WI38 (cell line): ENCODE measurements around the gene STAT1.

Source experiments
- H3K4me3 ChIP-seq: 2 replicates; pipeline ENCODE4 v1.5.1; 2011; ENCODE audit warnings: low read depth, mild to moderate bottlenecking, control low read depth, low read length
- CTCF ChIP-seq: IDR thresholded peaks from 2 replicates; pipeline ENCODE4 v1.5.1; 2012; ENCODE audit warnings: low read depth, mild to moderate bottlenecking, control low read depth, low read length

STAT1 gene

GRCh38 chr2:191015239-191015638, 1.3 kb upstream of the STAT1 start:
- TF ChIP-seq CTCF = no peak
- no peak overlapping the region for H3K4me3 ChIP-seq

DNA sequence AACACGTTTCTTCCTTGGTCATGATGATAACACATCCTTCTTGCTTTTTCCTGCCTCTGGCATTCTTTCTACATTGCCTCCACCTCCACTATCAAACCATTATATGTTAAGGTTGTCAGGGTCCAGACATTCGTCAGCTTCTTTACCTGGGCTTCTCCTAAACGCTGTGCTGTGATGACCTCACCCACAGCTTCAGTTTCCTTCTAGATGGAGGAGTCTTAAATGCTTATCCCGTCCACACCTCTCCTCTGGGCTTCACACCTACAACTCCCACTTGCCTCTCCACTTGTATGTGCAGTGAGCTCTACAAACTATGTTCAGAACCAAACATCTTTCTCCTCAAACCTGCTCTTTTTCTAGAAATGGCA, 666 bp upstream of the STAT1 start:
- no peak for TF ChIP-seq CTCF
- peak overlapping the region; percentile 73 for H3K4me3 ChIP-seq

- no peak for TF ChIP-seq CTCF
- H3K4me3 ChIP-seq = peak overlapping the region; percentile 73
Observed at GRCh38 chr2:191013682-191013931, 364 bp downstream of the STAT1 start.

GRCh38 chr2:191012845-191013681, 908 bp downstream of the STAT1 start:
- peak overlapping the region; percentile 73 for H3K4me3 ChIP-seq
- TF ChIP-seq CTCF = no peak

DNA sequence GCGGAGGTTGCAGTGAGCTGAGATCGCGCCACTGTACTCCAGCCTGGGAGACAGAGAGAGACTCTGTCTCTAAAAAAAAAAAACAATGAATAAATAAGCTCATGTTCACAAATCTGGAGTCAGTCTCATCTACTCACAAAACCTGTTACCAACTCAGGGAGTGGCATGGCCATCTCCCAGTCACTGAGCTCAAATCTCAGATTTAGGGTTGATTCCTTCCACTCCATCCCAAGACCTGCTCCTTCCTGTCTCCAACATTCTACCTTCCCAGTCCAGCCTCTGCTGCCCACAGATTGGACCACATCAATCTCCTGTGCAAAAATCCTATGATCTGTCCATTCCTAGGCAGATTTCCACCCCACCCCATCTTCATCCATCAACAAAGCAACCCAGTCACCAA, 1.6 kb downstream of the STAT1 start:
- peak overlapping the region; percentile 73 for H3K4me3 ChIP-seq
- no peak for TF ChIP-seq CTCF

- no peak overlapping the region for H3K4me3 ChIP-seq
- no peak for TF ChIP-seq CTCF
Observed at GRCh38 chr2:191010887-191011885, 2.8 kb downstream of the STAT1 start.
